Stimulated activated CD4-positive, alpha-beta T cell treated with anti-CD3 and anti-CD28 coated beads, Interleukin-12 subunit alpha, Interleukin-12 subunit beta, amount 100 ng/mL, for 48 hours (primary cell): Measurements from ENCODE around the gene TRIM63.

Source experiments
- DNase-seq, 3 donors: peaks; one replicate each; pipeline ENCODE4 v3.0.0-alpha.2; 2020; ENCODE audit warnings: low read depth in 2 of 3, low spot score in 1 of 3

TRIM63 gene

GRCh38 chr1:26089125-26089524 is 21.7 kb upstream of the TRIM63 start:
- no peak for DNase-seq

GRCh38 chr1:26084844-26085243 is 17.4 kb upstream of the TRIM63 start:
- DNase-seq = no peak

DNA sequence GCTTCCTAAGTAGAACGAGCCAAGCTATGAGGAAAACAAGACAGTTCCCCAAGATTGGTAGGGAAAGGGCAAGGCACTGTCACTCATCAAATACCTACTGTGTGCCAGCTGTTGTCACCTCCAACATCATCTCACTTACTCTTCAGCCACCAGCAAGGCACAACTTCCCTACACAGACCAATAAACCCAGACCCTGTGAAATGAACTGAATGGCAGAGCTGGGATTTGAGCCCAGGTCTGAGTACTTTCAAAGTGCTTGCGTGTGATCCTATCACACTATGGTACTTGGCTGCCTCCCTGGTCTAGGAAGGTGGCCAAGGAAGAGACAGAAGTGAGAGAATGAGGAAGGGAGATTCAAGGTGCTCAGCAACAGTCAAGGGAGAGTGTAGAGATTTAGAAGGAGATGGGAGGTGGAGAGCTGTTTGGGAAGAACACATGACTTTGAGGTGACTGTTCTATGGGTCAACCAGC is 16.7 kb upstream of the TRIM63 start:
- DNase-seq = no peak

DNA sequence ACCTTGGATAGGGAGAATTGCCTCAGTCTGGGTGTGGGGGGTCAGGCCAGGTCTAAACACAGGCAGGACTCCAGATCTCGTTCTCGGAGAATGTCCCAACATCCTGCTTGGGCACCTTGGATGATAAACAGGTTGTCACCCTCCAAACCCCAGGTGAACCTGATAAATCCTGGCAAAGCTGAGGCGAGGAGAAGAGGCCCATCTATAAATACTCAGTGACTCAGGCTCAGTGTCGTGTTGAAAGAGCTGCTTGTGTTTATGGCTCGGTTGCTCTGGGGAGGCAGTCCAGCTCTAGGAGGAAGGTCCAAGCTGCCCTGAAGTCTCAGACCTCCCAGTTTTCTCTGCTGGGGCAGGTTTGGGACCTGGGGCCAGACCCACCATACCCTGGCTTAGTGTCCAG is 15.8 kb upstream of the TRIM63 start:
- DNase-seq = no peak

DNA sequence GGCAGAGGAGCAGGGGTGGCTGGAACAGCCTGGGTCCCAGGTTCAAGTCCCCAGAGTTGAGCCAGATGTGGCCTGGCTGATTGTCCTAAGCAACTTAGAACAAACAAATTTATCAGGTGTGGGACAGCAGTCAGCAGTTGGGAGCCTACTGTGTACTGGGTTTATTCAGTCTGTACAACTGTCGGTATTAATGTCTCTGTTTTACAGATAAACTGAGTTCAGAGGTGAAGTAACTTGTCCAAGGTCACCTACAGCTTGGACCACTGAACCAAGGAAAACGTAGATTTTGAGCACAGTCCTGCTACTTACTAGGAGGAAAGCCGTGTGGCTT is 14.6 kb upstream of the TRIM63 start:
- DNase-seq = no peak

GRCh38 chr1:26081267-26082019 is 14.0 kb upstream of the TRIM63 start:
- DNase-seq = no peak

DNA sequence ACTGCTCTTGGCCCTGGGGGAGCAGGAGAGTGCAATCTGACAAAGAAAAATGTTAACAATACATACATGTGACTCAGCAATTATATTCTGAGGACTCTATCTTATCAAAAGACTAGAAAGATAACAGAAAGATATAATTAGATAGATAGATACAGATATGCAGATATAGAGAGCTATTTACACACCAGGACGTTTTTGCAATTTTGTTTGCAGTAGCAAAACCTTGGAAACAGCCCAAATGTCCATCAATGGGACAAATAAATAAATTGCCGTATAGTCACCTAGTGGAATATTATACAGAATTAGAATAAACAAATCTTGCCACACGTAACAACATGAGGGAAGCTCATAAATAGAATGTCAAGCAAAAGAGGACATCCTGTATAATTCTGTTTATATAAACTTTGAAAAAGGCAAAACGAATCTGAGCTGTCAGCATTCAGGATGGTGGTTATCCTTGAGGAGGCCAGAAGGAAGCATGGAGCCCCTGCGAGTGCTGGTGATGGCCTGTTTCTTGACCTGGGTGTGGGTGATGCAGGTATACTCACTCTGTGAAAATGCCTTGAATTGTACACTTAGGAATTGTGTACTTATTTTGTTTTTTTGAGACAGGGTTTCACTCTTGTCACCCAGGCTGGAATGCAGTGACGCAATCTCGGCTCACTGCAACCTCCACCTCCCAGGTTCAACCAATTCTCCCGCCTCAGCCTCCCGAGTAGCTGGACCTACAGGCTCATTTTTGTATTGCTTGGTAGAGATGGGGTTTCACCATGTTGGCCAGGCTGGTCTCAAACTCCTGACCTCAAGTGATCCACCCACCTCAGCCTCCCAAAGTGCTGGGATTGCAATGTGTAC is 12.8 kb upstream of the TRIM63 start:
- DNase-seq = no peak

GRCh38 chr1:26079178-26079563 is 11.7 kb upstream of the TRIM63 start:
- DNase-seq = no peak

DNA sequence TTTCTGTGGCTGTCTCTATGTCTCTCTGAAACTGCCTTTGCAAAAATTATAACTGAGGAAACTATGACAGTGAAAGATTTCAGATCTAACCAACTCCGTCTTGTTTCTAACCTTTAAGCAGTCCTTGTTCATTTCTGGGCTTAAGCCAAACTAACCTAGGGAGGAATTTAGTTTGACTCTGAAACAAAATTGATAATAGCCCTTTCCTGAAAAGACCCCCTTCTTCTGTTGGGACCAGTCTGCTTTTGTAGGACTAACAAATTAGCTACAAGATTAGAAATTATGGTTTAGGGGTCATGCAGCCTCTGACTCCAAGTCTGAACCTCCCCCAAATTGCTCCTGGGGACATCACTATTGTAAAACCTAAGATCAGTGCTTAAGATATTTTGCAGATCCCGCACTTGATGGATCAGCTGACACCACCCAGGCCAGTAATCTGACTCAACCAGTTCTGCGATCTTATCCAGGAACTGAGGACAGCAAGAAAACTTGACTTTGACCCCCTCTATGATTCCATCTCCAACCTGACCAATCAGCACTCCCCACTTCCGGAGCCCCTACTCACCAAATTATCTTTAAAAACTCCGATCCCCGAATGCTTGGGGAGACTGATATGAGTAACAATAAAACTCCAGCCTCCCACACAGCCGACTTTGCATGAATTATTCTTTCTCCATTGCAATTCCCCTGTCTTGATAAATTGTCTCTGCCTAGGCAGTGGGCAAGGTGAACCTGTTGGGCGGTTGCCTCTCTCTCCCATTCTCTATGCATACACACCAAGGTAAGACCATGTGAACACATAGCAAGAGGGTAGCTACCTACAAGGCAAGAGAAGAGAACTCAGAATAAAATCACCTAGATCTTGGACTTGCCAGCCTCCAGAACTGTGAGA is 11.1 kb upstream of the TRIM63 start:
- no peak for DNase-seq

DNA sequence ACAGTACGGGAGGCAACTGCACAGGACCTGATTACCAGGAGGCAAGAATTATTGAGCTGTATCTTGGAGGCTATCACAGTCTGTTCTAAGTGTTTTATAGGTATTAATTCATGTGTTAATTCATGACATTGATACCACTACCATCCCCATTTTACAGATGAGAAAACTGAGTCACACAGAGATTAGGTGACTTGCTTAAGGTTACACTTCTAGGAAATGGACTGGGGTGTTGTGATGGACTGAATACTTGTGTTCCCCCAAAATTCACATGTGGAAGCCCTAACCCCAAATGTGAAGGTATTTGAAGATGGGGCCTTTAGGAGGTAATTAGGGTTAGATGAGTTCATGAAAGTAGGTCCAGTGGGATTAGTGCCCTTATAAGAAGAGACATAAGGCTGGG is 10.1 kb upstream of the TRIM63 start:
- no peak for DNase-seq

DNA sequence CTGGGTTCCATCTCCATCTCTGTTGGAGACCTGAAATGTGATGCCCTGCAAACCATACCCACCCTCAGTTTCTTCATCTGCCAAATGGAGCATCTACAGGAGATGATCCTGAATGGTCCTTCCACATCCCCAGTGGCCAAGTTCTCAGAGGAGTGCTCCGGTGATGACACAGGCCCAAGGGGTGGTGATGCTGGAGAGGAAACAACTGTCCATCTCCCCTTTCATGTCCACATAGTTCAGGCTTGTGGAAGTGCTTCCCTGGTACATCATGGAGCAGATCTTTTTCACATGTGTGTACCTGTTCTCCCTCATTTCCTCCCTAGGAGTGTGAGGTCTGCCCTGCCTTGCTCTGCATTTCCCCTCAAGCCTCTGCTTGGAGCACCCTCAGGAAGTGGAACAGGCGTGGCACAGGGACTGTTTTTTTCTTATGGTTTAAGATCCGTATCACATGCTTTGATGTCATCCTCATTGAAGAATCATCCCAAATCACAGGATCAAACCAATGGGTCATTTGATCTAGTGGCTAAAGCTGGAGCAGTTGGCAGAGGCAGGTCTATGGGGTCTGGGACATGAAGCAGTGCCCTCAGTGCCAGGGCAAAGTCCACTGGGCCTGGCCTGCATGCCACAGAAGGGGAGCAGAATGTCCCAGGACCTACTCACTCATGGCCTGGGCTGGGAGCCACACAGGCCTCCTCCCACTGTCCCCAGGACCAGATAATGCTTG is 8.2 kb upstream of the TRIM63 start:
- DNase-seq = no peak

- no peak for DNase-seq
These were observed 4.9 kb upstream of the TRIM63 start for GRCh38 chr1:26072305-26072704.

DNA sequence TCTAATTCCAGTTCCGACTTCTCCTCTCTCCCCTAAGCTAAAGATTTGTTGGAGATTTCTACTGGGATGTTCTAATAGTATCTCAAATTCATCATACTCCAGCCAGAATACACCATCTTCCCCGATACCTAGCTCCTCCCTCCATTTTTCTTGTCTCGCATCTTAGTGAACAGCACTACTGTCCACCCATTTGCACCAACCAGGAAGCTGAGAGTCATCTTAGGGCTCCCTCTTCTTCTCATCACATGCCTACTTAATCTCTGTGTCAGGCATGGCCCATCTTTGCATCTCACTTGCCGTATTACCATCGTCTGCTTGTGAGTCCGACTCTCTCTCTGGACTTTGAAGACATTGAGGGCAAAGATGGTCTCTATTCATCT is 3.5 kb upstream of the TRIM63 start:
- no peak for DNase-seq

DNA sequence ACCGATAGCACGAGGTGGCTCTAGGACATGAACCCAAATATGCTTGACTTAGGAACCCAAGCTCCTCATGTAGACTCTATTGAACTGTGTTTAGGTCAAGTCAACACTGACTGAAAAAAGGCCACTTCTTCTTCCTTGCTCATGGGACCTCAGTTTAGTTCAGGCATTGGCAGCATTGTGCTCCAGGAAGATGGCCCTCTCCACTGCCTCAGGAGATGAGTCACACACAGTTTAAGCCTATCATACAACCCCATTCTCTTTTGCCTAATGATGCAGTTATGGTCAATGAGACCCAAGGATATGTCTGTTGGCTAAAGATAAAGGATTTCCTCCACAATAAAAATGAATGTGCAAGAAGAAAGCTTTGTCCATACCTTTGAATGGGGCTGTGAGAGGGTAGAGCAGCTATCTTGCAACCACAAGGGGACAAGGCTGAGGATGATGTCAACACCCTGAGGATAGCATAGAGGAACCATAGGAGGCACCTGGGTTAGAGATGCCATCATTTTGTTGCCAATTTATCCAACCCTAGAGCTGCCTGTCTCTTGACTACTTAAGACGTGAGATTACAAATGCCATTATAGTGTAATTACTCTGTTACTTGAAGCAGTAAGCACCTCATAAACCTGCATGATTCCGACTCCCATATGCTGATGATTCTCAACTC is 3.0 kb upstream of the TRIM63 start:
- DNase-seq = no peak

DNA sequence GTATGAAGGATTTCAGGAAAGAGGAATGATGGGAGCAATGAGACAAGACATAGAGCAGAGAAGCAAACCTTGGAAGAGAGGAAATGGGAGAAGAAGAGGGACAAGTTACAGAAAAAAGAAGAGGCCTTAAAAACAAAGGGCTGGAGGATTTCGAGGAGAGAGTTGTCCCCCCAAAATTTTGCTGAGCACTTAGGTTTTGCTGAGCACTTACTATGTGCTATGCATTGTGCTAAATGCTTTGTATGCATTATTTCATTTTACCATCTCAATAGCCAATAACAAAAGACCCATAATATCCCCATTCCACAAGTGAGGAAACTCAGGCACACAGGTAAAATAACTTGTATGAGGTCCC is 2.5 kb upstream of the TRIM63 start:
- DNase-seq = no peak

DNA sequence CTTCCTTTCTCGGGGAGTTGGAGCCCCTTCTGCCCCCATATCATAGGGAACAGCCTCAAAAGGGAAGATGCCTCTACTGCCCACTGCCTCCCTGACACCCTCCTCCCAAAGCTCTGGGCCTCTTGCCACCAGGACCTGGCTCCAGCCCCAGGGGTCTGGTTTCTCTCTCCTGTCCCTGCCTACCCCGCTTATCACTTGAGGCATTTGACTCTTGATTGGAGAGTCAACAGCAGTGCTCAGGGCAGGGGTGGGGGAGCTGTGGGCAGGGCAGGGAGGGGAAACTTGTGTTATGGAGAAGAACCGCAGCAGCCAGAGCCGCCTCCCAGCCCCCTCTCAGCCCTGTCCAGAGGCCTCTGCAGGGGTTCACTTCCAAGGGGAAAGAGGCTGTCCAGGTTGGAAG is 573 bp downstream of the TRIM63 start:
- DNase-seq = no peak

DNA sequence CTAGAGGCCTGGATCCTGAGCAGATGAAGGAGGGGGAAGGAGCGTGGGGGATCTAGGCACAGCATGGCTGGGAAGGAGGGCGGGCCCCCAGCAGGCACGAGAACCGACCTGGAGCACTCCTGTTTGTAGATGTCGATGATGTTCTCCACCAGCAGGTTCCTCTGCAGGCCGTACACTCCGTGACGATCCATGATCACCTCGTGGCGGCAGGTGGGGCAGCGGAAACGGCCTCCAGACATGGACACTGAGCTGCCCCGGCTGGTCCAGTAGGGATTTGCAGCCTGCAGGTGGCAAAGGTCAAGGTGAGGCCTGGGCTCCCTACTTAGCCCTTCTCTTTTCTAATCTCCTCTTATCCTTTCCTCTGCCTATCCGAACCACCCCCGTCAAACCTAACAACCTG is 1.3 kb downstream of the TRIM63 start:
- DNase-seq = no peak

DNA sequence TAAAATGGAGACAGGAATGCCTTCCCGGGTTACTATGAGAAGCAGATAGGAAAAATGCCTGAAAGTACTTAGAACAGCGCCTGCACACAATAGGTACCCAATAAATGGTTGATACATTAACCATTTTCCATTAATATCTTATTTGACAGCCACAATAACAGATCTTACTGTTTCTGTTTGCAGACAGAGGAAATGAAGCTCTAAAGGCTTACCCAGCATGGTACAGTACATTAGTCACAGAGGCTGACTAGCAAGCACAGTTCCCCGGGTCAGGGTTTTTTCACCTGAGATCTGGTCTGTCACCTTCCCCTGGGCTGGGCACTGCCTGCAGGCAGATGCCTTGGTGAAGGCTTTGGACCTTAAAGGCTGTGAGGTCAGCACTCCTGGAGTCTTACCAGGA is 2.9 kb downstream of the TRIM63 start:
- DNase-seq = no peak

GRCh38 chr1:26060832-26061574 is 6.4 kb downstream of the TRIM63 start:
- no peak for DNase-seq

GRCh38 chr1:26059906-26060305 is 7.5 kb downstream of the TRIM63 start:
- no peak for DNase-seq
